Left ventricle myocardium inferior (tissue), 1 donor: Measurements from ENCODE around the gene NCOR2. TPM values are rescaled to one million over a fixed set of nuclear protein-coding genes. Genes with fewer than 3 reads are reported as not detected.
A peak's percentile ranks its signal among the peaks of the same experiment; 100 is the strongest.

Source experiments
- DNase-seq: peaks from one replicate; pipeline ENCODE4 v3.0.0-alpha.2; 2020
- H3K27ac ChIP-seq: fragments of 200-600 bp; replicated peaks from 2 replicates; pipeline ENCODE4 v1.8.0; 2021
- H3K27me3 ChIP-seq: fragments of 200-600 bp; 2 replicates; pipeline ENCODE4 v1.8.0; 2021; ENCODE audit warnings: low read depth
- H3K36me3 ChIP-seq: fragments of 200-600 bp; 2 replicates; pipeline ENCODE4 v1.8.0; 2021
- H3K4me1 ChIP-seq: fragments of 200-600 bp; 2 replicates; pipeline ENCODE4 v1.8.0; 2021
- H3K4me3 ChIP-seq: fragments of 200-600 bp; 2 replicates; pipeline ENCODE4 v1.8.0; 2021; ENCODE audit warnings: mild to moderate bottlenecking, moderate library complexity
- H3K9me3 ChIP-seq: fragments of 200-600 bp; replicated peaks from 2 replicates; pipeline ENCODE4 v1.8.0; 2021
- CTCF ChIP-seq: fragments of 200-600 bp; IDR thresholded peaks from 2 replicates; pipeline ENCODE4 v1.8.0; 2021; ENCODE audit warnings: antibody characterized with exemption, mild to moderate bottlenecking, borderline replicate concordance
- intact Hi-C: fragments of 100-400 bp; cut with micrococcal nuclease; formaldehyde crosslinking; loops from one replicate; pipeline ENCODE4 v1.11.0; 2022
- total RNA-seq: library from RNA; stranded (reverse); fragmentation: NEBNext Ultra II Directional; extraction: Animal tissue kit (Norgen Biotek cat#: 25700); gene quantifications from one replicate; pipeline ENCODE4 v1.2.1, GENCODE V29; 2021
- donor health status: DM: no; HTN: yes; CAD: no; lungs with severe emphysema.

NCOR2 gene
- total RNA-seq, 1 donor from 2014 or later: 152 TPM

GRCh38 chr12:124550123-124551089 is 17.0 kb downstream of the NCOR2 start:
- peaks cover 83% of the 10 kb centered on the region for H3K4me1 ChIP-seq

GRCh38 chr12:124549629-124550028 is 17.8 kb downstream of the NCOR2 start:
- Histone ChIP-seq H3K4me1 (peaks cover 83% of the 10 kb centered on the region), H3K36me3 (no peaks in the 10 kb centered on the region), H3K27me3 (no peaks in the 10 kb centered on the region), H3K27ac (peak overlapping the region; percentile 37), H3K9me3 (no peaks in the 10 kb centered on the region), H3K4me3 (no peak overlapping the region)
- no peak for TF ChIP-seq CTCF
- no peak for DNase-seq
- intact Hi-C loops: no loop called here

More at GRCh38 chr12:124550123-124551089, 17.0 kb downstream of the NCOR2 start:
- Histone ChIP-seq H3K36me3 (no peaks in the 10 kb centered on the region), H3K9me3 (no peaks in the 10 kb centered on the region), H3K27me3 (no peaks in the 10 kb centered on the region), H3K4me3 (no peak overlapping the region), H3K27ac (peak overlapping the region; percentile 66)
- intact Hi-C loops: no loop called here
- TF ChIP-seq CTCF: no peak
- no peak for DNase-seq

- no peak for DNase-seq
- H3K27ac ChIP-seq: peak overlapping the region; percentile 37
- peaks cover 83% of the 10 kb centered on the region for H3K4me1 ChIP-seq
- no peaks in the 10 kb centered on the region for H3K36me3 ChIP-seq
- H3K4me3 ChIP-seq: no peak overlapping the region
- no peaks in the 10 kb centered on the region for H3K9me3 ChIP-seq
- intact Hi-C loops: no loop called here
- no peaks in the 10 kb centered on the region for H3K27me3 ChIP-seq
- no peak for TF ChIP-seq CTCF
Observed at GRCh38 chr12:124548854-124549378, 18.5 kb downstream of the NCOR2 start.

- H3K27ac ChIP-seq: no peak overlapping the region
Observed at GRCh38 chr12:124547626-124548025, 19.8 kb downstream of the NCOR2 start.

More at GRCh38 chr12:124547626-124548025, 19.8 kb downstream of the NCOR2 start:
- Histone ChIP-seq H3K4me1 (peaks cover 85% of the 10 kb centered on the region), H3K9me3 (no peaks in the 10 kb centered on the region), H3K36me3 (no peaks in the 10 kb centered on the region), H3K4me3 (no peak overlapping the region), H3K27me3 (no peaks in the 10 kb centered on the region)
- intact Hi-C loops: no loop called here
- no peak for TF ChIP-seq CTCF
- no peak for DNase-seq
